Vagina (tissue), 2 donors: ENCODE measurements around the gene FAU. TPM values are rescaled to one million over a fixed set of nuclear protein-coding genes. Genes with fewer than 3 reads are reported as not detected.

Experiments
- DNase-seq, 2 donors: peaks; one replicate each; pipeline ENCODE4 v3.0.0-alpha.2; 2017; ENCODE audit errors: extremely low spot score in 2 of 2
- H3K27ac ChIP-seq: fragments of 200-600 bp; sonication (generic); one replicate; pipeline ENCODE4 v1.5.1; 2019
- H3K27me3 ChIP-seq: fragments of 200-600 bp; sonication (generic); one replicate; pipeline ENCODE4 v1.5.1; 2019
- H3K36me3 ChIP-seq, 2 donors: fragments of 200-600 bp; sonication (generic); one replicate each; pipeline ENCODE4 v1.5.1; 2017 to 2019
- H3K4me1 ChIP-seq: fragments of 200-600 bp; sonication (generic); one replicate; pipeline ENCODE4 v1.5.1; 2019
- H3K4me3 ChIP-seq, 2 donors: fragments of 200-600 bp; sonication (generic); 1 replicate in 1 of 2; 2 replicates in 1 of 2; pipeline ENCODE4 v1.5.1; 2016 to 2019
- H3K9me3 ChIP-seq: fragments of 200-600 bp; sonication (generic); one replicate; pipeline ENCODE4 v1.5.1; 2019
- POLR2A ChIP-seq, 2 donors: fragments of 450-650 bp; IDR thresholded peaks; one replicate each; pipeline ENCODE4 v1.6.1; 2017; ENCODE audit warnings: antibody characterized with exemption in 2 of 2, mild to moderate bottlenecking in 2 of 2, moderate library complexity in 2 of 2
- POLR2AphosphoS5 ChIP-seq, 2 donors: sonication (generic); formaldehyde crosslinking; IDR thresholded peaks; one replicate each; pipeline ENCODE4 v1.9.0; 2017; ENCODE audit warnings: antibody characterized with exemption in 2 of 2, mild to moderate bottlenecking in 2 of 2, low read depth in 1 of 2; ENCODE audit not compliant: insufficient read depth in 1 of 2
- intact Hi-C: fragments of 100-400 bp; cut with DNase I; formaldehyde crosslinking; loops from one replicate; pipeline ENCODE4 v1.15.1; 2023
- total RNA-seq: library from RNA; depleted of rRNA; stranded (reverse); fragments of >200 nt; gene quantifications from one replicate; pipeline ENCODE4 v1.2.3, GENCODE V29; 2016
- TF ChIP-seq, protein P1 (sequence below), 3 experiments: fragments of 450-650 bp in 2 of 3; fragments of 200-600 bp in 1 of 3; sonication (generic) in 1 of 3; IDR thresholded peaks; one replicate each; pipeline ENCODE4 v1.5.1; 2017 to 2019; ENCODE audit warnings: antibody characterized with exemption in 3 of 3, mild to moderate bottlenecking in 2 of 3, moderate library complexity in 2 of 3

Gene FAU
- total RNA-seq, 1 donor from 2014 or later: 1,228 TPM

DNA sequence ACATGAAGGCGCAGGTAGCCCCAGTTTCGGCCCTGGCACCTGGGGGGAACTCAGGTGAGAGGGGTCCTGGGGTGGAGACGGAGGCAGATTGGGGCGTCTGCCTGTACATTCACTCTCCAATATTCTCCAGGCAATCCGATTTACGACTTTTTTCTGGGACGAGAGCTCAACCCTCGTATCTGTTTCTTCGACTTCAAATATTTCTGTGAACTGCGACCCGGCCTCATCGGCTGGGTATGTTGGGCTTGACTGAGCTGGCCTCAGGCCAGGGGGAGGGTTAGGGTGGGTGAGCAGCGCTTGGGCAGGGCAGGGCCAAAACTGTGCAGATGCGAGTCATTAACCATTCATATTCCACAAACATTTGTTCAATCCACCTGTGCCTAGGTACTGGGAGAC, 8.6 kb downstream of the FAU start:
- Histone ChIP-seq H3K4me3 (peak overlapping the region; percentile 50 to 53), H3K27me3 (no peaks in the 10 kb centered on the region), H3K36me3 (peaks cover 0 to 11% of the 10 kb centered on the region in 2 donors), H3K27ac (no peak overlapping the region), H3K4me1 (peaks cover 60% of the 10 kb centered on the region), H3K9me3 (no peaks in the 10 kb centered on the region)
- DNase-seq: no peak
- intact Hi-C loops: no loop called here
- TF ChIP-seq, protein P1, sequence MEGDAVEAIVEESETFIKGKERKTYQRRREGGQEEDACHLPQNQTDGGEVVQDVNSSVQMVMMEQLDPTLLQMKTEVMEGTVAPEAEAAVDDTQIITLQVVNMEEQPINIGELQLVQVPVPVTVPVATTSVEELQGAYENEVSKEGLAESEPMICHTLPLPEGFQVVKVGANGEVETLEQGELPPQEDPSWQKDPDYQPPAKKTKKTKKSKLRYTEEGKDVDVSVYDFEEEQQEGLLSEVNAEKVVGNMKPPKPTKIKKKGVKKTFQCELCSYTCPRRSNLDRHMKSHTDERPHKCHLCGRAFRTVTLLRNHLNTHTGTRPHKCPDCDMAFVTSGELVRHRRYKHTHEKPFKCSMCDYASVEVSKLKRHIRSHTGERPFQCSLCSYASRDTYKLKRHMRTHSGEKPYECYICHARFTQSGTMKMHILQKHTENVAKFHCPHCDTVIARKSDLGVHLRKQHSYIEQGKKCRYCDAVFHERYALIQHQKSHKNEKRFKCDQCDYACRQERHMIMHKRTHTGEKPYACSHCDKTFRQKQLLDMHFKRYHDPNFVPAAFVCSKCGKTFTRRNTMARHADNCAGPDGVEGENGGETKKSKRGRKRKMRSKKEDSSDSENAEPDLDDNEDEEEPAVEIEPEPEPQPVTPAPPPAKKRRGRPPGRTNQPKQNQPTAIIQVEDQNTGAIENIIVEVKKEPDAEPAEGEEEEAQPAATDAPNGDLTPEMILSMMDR (IDR thresholded peaks at IDR 0.05): no peak
- TF ChIP-seq POLR2A (IDR thresholded peaks at IDR 0.05) (no peak), POLR2AphosphoS5 (IDR thresholded peaks at IDR 0.05; ENCODE audit: insufficient read depth in 1 of 2, low read depth in 1 of 2) (no peak)

DNA sequence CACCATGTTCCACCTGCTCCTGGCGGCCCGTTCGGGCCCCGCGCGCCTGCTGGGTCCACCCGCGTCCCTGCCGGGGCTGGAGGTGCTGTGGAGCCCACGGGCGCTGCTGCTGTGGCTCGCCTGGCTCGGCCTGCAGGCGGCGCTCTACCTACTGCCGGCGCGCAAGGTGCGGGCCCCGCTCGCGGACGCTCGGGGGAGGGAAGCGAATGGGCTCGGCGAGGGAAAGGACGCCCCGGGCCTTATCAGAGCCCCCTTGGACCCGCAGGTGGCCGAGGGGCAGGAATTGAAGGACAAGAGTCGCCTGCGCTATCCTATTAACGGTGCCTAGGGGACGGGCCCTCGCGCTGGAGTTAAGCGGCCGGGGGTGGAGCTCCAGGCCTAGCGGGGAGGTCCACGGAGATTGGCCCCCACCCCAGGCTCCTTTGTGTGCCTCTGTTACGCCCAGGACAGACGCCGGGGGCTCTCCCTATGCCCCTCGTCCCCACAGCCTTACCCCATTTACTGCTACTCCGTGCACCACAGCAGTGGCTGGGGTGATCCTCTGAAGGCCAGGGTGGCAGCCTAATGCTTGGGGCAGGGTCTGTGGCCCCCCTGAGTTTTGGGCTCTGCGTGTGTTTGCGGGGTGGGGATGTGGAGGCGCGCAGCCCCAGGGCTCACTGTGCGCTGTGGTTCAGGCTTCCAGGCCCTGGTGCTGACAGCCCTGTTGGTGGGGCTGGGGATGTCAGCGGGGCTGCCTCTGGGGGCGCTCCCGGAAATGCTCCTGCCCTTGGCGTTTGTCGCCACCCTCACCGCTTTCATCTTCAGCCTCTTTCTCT, 9.2 kb downstream of the FAU start:
- no peaks in the 10 kb centered on the region for H3K9me3 ChIP-seq
- no peaks in the 10 kb centered on the region for H3K27me3 ChIP-seq
- peaks cover 0 to 17% of the 10 kb centered on the region in 2 donors for H3K36me3 ChIP-seq
- H3K4me1 ChIP-seq: peaks cover 55% of the 10 kb centered on the region
- no peak for TF ChIP-seq POLR2AphosphoS5 (IDR thresholded peaks at IDR 0.05; ENCODE audit: insufficient read depth in 1 of 2, low read depth in 1 of 2)
- TF ChIP-seq, protein P1 (IDR thresholded peaks at IDR 0.05): peak; percentile 44 to 65 (median 48)
- peak overlapping the region; percentile 27 for H3K27ac ChIP-seq
- intact Hi-C loops: no loop called here
- peak overlapping the region; percentile 50 to 53 for H3K4me3 ChIP-seq
- no peak for DNase-seq

DNA sequence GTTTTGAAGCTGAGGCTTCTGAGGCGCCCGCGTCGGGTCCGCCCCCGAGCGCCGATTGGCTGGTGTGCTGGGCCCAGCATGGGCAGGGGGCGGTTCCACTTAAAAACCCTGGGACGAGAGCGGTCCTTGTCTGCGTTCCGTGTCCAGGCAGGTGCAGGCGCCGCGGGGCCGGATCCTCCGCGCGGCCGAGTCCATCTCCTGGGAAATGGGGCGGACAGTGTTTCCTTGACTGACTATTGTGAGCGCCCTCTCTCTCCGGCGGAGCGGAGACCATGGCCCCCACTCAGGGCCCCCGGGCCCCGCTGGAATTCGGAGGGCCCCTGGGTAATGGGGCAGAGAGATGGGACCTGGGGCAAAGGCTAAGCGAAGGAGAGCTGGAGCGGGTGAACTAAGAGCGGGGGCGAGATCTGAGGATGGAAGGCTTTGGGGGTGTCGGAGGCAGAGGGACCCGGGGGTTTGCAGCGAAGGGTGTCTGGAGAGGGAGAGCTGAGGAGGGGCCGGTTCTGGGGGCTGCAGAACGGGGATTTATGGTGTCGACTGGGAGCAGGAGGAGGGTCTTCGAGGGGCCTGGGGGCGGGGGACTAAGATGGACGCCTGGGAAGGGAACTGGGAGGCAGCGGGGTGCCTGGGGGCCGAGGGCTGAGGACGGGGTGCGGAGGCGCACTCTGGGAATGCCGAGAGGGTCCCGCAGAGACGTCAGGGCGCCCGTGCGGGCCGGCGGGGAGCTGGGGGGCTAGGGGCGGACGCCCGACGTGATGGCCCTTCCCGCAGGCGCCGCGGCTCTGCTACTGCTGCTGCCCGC, 10.0 kb downstream of the FAU start, which contains the start of gene TM7SF2:
Gene TM7SF2 (plus strand): TSS at position 129 of the 802 bp plus-strand sequence. CDS start 144 bp downstream, at position 273.
- intact Hi-C loops: no loop called here
- TF ChIP-seq, protein P1 (IDR thresholded peaks at IDR 0.05): no peak
- TF ChIP-seq POLR2A (IDR thresholded peaks at IDR 0.05) (peak in 1 of 2 donors; percentile 27), POLR2AphosphoS5 (IDR thresholded peaks at IDR 0.05; ENCODE audit: insufficient read depth in 1 of 2, low read depth in 1 of 2) (peak; percentile 64 to 84)
- peak within 1 kb of the TSS; percentile 50 to 53 for H3K4me3 ChIP-seq
- peaks cover 0 to 20% of the 10 kb centered on the region in 2 donors for H3K36me3 ChIP-seq
- peak within 1 kb of the TSS; percentile 43 for H3K27ac ChIP-seq
- DNase-seq: peak in 1 of 2 donors; percentile 94
- no peaks in the 10 kb centered on the region for H3K9me3 ChIP-seq
- H3K4me1 ChIP-seq: peaks cover 51% of the 10 kb centered on the region
- no peaks in the 10 kb centered on the region for H3K27me3 ChIP-seq

DNA sequence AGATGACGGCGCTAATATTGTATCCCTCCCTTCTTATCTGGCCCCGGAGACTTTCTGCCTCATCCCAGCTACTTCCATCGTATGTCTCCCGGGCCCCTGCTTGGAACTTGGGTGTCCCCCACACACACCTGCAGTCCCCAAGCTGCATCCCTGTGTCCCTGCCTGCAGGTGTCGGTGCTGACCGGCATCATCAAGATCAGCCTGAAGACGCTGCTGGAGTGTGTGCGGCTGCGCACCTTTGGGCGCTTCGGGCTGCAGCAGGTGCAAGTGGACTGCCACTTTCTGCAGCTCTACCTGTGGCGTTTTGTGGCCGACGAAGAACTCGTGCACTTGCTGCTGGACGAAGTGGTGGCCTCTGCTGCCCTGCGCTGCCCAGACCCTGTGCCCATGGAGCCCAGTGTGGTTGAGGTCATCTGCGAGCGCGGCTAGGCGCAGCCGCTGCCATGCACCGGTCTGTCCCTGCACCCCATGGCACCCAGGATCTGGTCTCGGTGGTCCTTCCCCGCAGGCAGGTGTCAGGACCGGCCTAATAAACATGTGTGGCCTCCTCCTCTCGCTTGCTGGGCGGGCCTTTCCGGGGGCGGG, 10.7 kb downstream of the FAU start:
- Histone ChIP-seq H3K27ac (peak overlapping the region; percentile 43), H3K27me3 (no peaks in the 10 kb centered on the region), H3K9me3 (no peaks in the 10 kb centered on the region), H3K4me1 (peaks cover 44% of the 10 kb centered on the region), H3K4me3 (peak overlapping the region in 1 of 2 donors; percentile 50), H3K36me3 (peaks cover 0 to 18% of the 10 kb centered on the region in 2 donors)
- no peak for TF ChIP-seq POLR2AphosphoS5 (IDR thresholded peaks at IDR 0.05; ENCODE audit: insufficient read depth in 1 of 2, low read depth in 1 of 2)
- no peak for TF ChIP-seq POLR2A (IDR thresholded peaks at IDR 0.05)
- no peak for DNase-seq
- intact Hi-C loops: no loop called here

DNA sequence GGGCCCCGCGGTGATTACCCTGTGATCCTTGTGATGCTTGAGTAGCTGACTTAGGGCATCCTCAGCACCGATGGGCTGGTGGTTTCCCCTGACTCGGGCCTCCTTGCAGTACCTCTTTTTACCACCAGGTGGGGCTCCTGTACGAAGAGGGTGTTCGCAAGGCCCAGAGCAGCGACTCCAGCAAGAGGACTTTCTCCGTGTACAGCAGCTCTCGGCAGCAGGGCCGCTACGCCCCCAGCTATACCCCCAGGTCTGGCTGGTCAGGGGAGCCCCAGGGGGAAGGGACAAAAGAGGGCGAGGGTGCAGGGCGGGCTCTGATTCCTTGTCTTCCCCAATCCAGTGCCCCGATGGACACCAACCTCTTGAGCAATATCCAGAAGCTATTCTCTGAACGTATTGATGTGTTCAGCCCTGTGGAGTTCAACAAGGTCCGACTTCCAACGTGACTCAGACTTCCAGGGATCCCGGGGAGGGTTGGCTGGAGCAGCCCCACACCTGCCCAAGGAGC, 11.5 kb downstream of the FAU start:
- H3K36me3 ChIP-seq: peaks cover 0 to 12% of the 10 kb centered on the region in 2 donors
- H3K4me3 ChIP-seq: peak overlapping the region in 1 of 2 donors; percentile 5
- peak; percentile 37 to 48 for TF ChIP-seq POLR2AphosphoS5 (IDR thresholded peaks at IDR 0.05; ENCODE audit: insufficient read depth in 1 of 2, low read depth in 1 of 2)
- TF ChIP-seq, protein P1 (IDR thresholded peaks at IDR 0.05): peak; percentile 96 to 99 (median 97)
- TF ChIP-seq POLR2A (IDR thresholded peaks at IDR 0.05): no peak
- DNase-seq: no peak
- peak overlapping the region; percentile 43 for H3K27ac ChIP-seq
- peaks cover 37% of the 10 kb centered on the region for H3K4me1 ChIP-seq
- intact Hi-C loops: no loop called here
- no peaks in the 10 kb centered on the region for H3K27me3 ChIP-seq
- no peaks in the 10 kb centered on the region for H3K9me3 ChIP-seq
